ENCODE data around the gene C6orf141.

GRCh38 chr6:49541210-49541724 is 9.2 kb upstream of the C6orf141 start:
- TF ChIP-seq JUND (IDR thresholded peaks at IDR 0.05) (peak; percentile 68), EZH2 (IDR thresholded peaks at IDR 0.05) (no peak), SP1 (IDR thresholded peaks at IDR 0.05; ENCODE audit: low read depth) (peak; percentile 62), CTCF (IDR thresholded peaks at IDR 0.05 in 2 of 3, conservative IDR thresholded peaks at IDR 0.05 in 1 of 3; ENCODE audit: borderline replicate concordance in 1 of 3, insufficient read depth in 1 of 3, low read depth in 2 of 3, low read length in 2 of 3) (no peak), POLR2A (IDR thresholded peaks at IDR 0.05; ENCODE audit: borderline replicate concordance, extremely low read depth, insufficient read depth, insufficient read length) (no peak), POLR2AphosphoS5 (IDR thresholded peaks at IDR 0.05; ENCODE audit: low read depth, low read length) (no peak), ATF3 (IDR thresholded peaks at IDR 0.05) (peak; percentile 69), ELF1 (IDR thresholded peaks at IDR 0.05; ENCODE audit: borderline replicate concordance, low read depth) (no peak; the same call in 1 of the 2 replicates), ZNF274 (IDR thresholded peaks at IDR 0.05; ENCODE audit: low read depth, low read length) (no peak)
- TF ChIP-seq, protein P1, sequence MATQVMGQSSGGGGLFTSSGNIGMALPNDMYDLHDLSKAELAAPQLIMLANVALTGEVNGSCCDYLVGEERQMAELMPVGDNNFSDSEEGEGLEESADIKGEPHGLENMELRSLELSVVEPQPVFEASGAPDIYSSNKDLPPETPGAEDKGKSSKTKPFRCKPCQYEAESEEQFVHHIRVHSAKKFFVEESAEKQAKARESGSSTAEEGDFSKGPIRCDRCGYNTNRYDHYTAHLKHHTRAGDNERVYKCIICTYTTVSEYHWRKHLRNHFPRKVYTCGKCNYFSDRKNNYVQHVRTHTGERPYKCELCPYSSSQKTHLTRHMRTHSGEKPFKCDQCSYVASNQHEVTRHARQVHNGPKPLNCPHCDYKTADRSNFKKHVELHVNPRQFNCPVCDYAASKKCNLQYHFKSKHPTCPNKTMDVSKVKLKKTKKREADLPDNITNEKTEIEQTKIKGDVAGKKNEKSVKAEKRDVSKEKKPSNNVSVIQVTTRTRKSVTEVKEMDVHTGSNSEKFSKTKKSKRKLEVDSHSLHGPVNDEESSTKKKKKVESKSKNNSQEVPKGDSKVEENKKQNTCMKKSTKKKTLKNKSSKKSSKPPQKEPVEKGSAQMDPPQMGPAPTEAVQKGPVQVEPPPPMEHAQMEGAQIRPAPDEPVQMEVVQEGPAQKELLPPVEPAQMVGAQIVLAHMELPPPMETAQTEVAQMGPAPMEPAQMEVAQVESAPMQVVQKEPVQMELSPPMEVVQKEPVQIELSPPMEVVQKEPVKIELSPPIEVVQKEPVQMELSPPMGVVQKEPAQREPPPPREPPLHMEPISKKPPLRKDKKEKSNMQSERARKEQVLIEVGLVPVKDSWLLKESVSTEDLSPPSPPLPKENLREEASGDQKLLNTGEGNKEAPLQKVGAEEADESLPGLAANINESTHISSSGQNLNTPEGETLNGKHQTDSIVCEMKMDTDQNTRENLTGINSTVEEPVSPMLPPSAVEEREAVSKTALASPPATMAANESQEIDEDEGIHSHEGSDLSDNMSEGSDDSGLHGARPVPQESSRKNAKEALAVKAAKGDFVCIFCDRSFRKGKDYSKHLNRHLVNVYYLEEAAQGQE (IDR thresholded peaks at IDR 0.05; ENCODE audit: low read depth): no peak

Measured in HCT116 (cell line).